Ishikawa (cell line): Measurements from ENCODE around the gene ELFN1.

Source experiments
- CEBPB ChIP-seq: IDR thresholded peaks from 2 replicates; pipeline ENCODE4 v1.6.1; 2012
- EP300 ChIP-seq: IDR thresholded peaks from 2 replicates; pipeline ENCODE4 v1.6.1; 2012; ENCODE audit warnings: borderline replicate concordance
- FOXM1 ChIP-seq: IDR thresholded peaks from 2 replicates; pipeline ENCODE4 v1.6.1; 2012; ENCODE audit warnings: low read depth, borderline replicate concordance
- RAD21 ChIP-seq: IDR thresholded peaks from 2 replicates; pipeline ENCODE4 v1.6.1; 2012; ENCODE audit warnings: low read depth
- REST ChIP-seq: IDR thresholded peaks from 2 replicates; pipeline ENCODE4 v1.6.1; 2012; ENCODE audit warnings: low read depth, mild to moderate bottlenecking
- TAF1 ChIP-seq: IDR thresholded peaks from 2 replicates; pipeline ENCODE4 v1.6.1; 2012; ENCODE audit warnings: low read depth, mild to moderate bottlenecking
- TEAD4 ChIP-seq: IDR thresholded peaks from 2 replicates; pipeline ENCODE4 v1.6.1; 2012
- USF1 ChIP-seq: IDR thresholded peaks from 2 replicates; pipeline ENCODE4 v1.6.1; 2012

DNA sequence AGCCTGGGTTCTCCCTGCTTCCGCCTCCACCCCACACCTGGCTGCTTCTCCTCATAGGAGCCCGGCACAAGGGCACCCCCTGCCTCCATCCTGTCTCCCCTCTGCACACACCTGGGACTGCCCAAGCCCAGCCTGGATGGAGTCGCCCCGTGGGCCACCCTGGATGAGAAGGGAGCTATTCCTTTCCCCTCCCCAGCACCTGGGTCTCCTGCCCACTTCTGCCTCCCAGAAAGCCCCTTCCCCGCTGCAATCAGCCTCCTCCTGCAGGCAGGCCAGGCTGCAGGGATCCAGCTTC lies 45.2 kb downstream of the ELFN1 start:
- TF ChIP-seq CEBPB: no peak
- TF ChIP-seq EP300: no peak
- TF ChIP-seq TEAD4: no peak
- TF ChIP-seq REST: no peak
- TF ChIP-seq USF1: no peak
- TF ChIP-seq RAD21: no peak
- TF ChIP-seq TAF1: no peak
- no peak for TF ChIP-seq FOXM1
